Fibroblast of lung (primary cell): Measurements from ENCODE around the gene RIMS4.

Source experiments
- EZH2 ChIP-seq: IDR thresholded peaks from 2 replicates; pipeline ENCODE4 v1.5.1; 2012; ENCODE audit warnings: low read length, control low read depth, mild to moderate bottlenecking; ENCODE audit errors: missing control alignments
- TF ChIP-seq, protein P1 (sequence below), 2 donors: IDR thresholded peaks in 1 of 2; conservative IDR thresholded peaks in 1 of 2; 1 replicate in 1 of 2; 2 replicates in 1 of 2; pipeline ENCODE4 v1.5.1; 2011 to 2012; ENCODE audit warnings: low read length in 2 of 2, control low read depth in 1 of 2, inconsistent platforms in 1 of 2, low read depth in 1 of 2, mild to moderate bottlenecking in 1 of 2

DNA sequence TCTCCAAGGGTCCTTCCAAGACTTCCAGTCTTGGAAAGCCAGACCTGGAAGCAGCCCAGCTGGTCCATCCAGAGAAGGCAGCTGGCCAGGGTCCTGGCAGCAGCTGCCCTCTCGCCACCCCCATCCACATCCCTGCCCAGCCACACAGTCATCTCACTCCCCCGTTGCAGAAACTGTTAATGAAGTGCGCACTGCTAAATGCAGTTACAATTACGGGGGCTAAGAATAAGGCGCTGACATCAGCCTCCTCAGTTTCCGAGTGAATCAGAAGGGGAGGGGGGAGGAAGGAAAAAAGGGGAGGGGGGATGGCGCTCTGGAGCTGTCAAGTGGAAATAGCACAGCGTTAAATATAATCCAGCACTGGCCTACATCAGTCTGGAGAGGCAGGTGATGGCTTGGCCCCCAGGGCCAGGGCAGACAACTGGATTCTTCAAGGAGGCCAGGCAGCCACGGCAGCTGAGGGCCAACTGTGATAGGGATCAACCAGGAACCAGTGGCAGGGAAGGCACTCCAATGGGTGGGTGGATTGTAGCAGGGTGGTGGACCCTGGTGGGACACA lies 6.9 kb downstream of the RIMS4 start:
- TF ChIP-seq, protein P1, sequence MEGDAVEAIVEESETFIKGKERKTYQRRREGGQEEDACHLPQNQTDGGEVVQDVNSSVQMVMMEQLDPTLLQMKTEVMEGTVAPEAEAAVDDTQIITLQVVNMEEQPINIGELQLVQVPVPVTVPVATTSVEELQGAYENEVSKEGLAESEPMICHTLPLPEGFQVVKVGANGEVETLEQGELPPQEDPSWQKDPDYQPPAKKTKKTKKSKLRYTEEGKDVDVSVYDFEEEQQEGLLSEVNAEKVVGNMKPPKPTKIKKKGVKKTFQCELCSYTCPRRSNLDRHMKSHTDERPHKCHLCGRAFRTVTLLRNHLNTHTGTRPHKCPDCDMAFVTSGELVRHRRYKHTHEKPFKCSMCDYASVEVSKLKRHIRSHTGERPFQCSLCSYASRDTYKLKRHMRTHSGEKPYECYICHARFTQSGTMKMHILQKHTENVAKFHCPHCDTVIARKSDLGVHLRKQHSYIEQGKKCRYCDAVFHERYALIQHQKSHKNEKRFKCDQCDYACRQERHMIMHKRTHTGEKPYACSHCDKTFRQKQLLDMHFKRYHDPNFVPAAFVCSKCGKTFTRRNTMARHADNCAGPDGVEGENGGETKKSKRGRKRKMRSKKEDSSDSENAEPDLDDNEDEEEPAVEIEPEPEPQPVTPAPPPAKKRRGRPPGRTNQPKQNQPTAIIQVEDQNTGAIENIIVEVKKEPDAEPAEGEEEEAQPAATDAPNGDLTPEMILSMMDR (conservative IDR thresholded peaks at IDR 0.05 in 1 of 2, IDR thresholded peaks at IDR 0.05 in 1 of 2; ENCODE audit: low read depth in 1 of 2, low read length in 2 of 2) = no peak
- no peak for TF ChIP-seq EZH2
